ENCODE results near the gene SARM1. TPM values are rescaled to one million over a fixed set of nuclear protein-coding genes. Genes with fewer than 3 reads are reported as not detected.
"Not testable (repeated sequence)": the region's sequence is repeated elsewhere in the genome, so short reads cannot be mapped to it uniquely, and the experiment has no call there.

SARM1 gene
- total RNA-seq, 1 donor from 2014 or later, result 2.2 TPM

GRCh38 chr17:28421787-28422305 is 50.4 kb downstream of the SARM1 start:
- no peak for DNase-seq (ENCODE audit: low read depth, low spot score)

GRCh38 chr17:28425206-28425605 is 53.7 kb downstream of the SARM1 start:
- no peak for DNase-seq (ENCODE audit: low read depth, low spot score)

GRCh38 chr17:28426081-28426519 is 54.6 kb downstream of the SARM1 start:
- DNase-seq (ENCODE audit: low read depth, low spot score), result no peak

GRCh38 chr17:28427371-28427770 is 55.9 kb downstream of the SARM1 start:
- no peak for DNase-seq (ENCODE audit: low read depth, low spot score)

- not testable (repeated sequence) for DNase-seq (ENCODE audit: low read depth, low spot score)
These were observed 56.5 kb downstream of the SARM1 start for GRCh38 chr17:28427982-28428381.

- DNase-seq (ENCODE audit: low read depth, low spot score), result no peak
These were observed 62.2 kb downstream of the SARM1 start for GRCh38 chr17:28433721-28434120.

- DNase-seq (ENCODE audit: low read depth, low spot score), result not testable (repeated sequence)
These were observed 62.8 kb downstream of the SARM1 start for GRCh38 chr17:28434326-28434725.

- no peak for DNase-seq (ENCODE audit: low read depth, low spot score)
These were observed 72.6 kb downstream of the SARM1 start for GRCh38 chr17:28443901-28444638.

- DNase-seq (ENCODE audit: low read depth, low spot score), result no peak
These were observed 75.4 kb downstream of the SARM1 start for GRCh38 chr17:28446716-28447395.

- no peak for DNase-seq (ENCODE audit: low read depth, low spot score)
These were observed 75.9 kb downstream of the SARM1 start for GRCh38 chr17:28447396-28447760.

- DNase-seq (ENCODE audit: low read depth, low spot score), result no peak
These were observed 78.4 kb downstream of the SARM1 start for GRCh38 chr17:28449859-28450258.

Other genes with a start within 250 kb of the SARM1 start
- 43.1 and 44.7 TPM in 2 replicates for gene TMEM97, start 52.5 kb upstream of the SARM1 start, total RNA-seq
- gene IFT20, start 36.2 kb upstream of the SARM1 start, total RNA-seq, result 50.3 and 59.8 TPM in 2 replicates
- gene TNFAIP1, start 35.9 kb upstream of the SARM1 start, total RNA-seq, result 50.4 and 55.7 TPM in 2 replicates
- 102 and 107 TPM in 2 replicates for gene POLDIP2, start 14.2 kb upstream of the SARM1 start, total RNA-seq
- gene SEBOX, start 6.5 kb upstream of the SARM1 start, total RNA-seq, result not detected in 2 replicates
- 0.07 and 0.46 TPM in 2 replicates for gene VTN, start 1.4 kb upstream of the SARM1 start, total RNA-seq
- gene SLC46A1, start 34.5 kb downstream of the SARM1 start, total RNA-seq, result 3.8 and 4.5 TPM in 2 replicates
- gene SLC13A2, start 102.0 kb downstream of the SARM1 start, total RNA-seq, result not detected in 2 replicates
- not detected in 2 replicates for gene FOXN1, start 134.7 kb downstream of the SARM1 start, total RNA-seq
- gene UNC119, start 180.9 kb downstream of the SARM1 start, total RNA-seq, result 22.0 and 22.1 TPM in 2 replicates
- gene PIGS, start 199.8 kb downstream of the SARM1 start, total RNA-seq, result 56.6 and 57.6 TPM in 2 replicates
- 22.0 and 53.9 TPM in 2 replicates for gene ALDOC, start 205.2 kb downstream of the SARM1 start, total RNA-seq
- 24.5 and 58.3 TPM in 2 replicates for gene SPAG5, start 227.3 kb downstream of the SARM1 start, total RNA-seq
- gene RSKR, start 242.5 kb downstream of the SARM1 start, total RNA-seq, result 3.4 and 5.5 TPM in 2 replicates

Measured in pulmonary artery endothelial cell (primary cell).